ENCODE results near the gene DDX39A. TPM values are rescaled to one million over a fixed set of nuclear protein-coding genes. Genes with fewer than 3 reads are reported as not detected.

DDX39A gene
- total RNA-seq, 1 experiment from 2014 or later: 117 TPM

- Histone ChIP-seq H3K36me3 (ENCODE audit: control insufficient read depth, insufficient read depth, low read length) (peaks cover 5% of the 10 kb centered on the region), H3K9me3 (ENCODE audit: control insufficient read depth, insufficient read depth, low read depth, low read length) (no peaks in the 10 kb centered on the region), H3K27ac (ENCODE audit: low read length) (no peak overlapping the region), H3K27me3 (ENCODE audit: control insufficient read depth, insufficient read depth, low read length) (no peaks in the 10 kb centered on the region), H3K4me1 (ENCODE audit: control insufficient read depth, insufficient read depth, low read length) (peaks cover 28% of the 10 kb centered on the region), H3K4me3 (ENCODE audit: low read depth in 2 of 2, low read length in 2 of 2) (no peak overlapping the region)
- DNase-seq (ENCODE audit: low read depth, low spot score): no peak
- ChIA-PET CTCF (no interaction called here), POLR2A (no interaction called here)
- BruUV-seq (replicated peaks): no TSS peak
- TF ChIP-seq CTCF (IDR thresholded peaks at IDR 0.05) (no peak), POLR2AphosphoS5 (IDR thresholded peaks at IDR 0.05; ENCODE audit: low read depth, low read length) (no peak), SIN3A (IDR thresholded peaks at IDR 0.05; ENCODE audit: borderline replicate concordance, insufficient read depth, low read depth, low read length) (no peak), TCF7L2 (IDR thresholded peaks at IDR 0.05; ENCODE audit: low read depth, low read length) (no peak)
- TF ChIP-seq, protein P1, sequence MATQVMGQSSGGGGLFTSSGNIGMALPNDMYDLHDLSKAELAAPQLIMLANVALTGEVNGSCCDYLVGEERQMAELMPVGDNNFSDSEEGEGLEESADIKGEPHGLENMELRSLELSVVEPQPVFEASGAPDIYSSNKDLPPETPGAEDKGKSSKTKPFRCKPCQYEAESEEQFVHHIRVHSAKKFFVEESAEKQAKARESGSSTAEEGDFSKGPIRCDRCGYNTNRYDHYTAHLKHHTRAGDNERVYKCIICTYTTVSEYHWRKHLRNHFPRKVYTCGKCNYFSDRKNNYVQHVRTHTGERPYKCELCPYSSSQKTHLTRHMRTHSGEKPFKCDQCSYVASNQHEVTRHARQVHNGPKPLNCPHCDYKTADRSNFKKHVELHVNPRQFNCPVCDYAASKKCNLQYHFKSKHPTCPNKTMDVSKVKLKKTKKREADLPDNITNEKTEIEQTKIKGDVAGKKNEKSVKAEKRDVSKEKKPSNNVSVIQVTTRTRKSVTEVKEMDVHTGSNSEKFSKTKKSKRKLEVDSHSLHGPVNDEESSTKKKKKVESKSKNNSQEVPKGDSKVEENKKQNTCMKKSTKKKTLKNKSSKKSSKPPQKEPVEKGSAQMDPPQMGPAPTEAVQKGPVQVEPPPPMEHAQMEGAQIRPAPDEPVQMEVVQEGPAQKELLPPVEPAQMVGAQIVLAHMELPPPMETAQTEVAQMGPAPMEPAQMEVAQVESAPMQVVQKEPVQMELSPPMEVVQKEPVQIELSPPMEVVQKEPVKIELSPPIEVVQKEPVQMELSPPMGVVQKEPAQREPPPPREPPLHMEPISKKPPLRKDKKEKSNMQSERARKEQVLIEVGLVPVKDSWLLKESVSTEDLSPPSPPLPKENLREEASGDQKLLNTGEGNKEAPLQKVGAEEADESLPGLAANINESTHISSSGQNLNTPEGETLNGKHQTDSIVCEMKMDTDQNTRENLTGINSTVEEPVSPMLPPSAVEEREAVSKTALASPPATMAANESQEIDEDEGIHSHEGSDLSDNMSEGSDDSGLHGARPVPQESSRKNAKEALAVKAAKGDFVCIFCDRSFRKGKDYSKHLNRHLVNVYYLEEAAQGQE (IDR thresholded peaks at IDR 0.05; ENCODE audit: insufficient read depth in 1 of 2, low read depth in 2 of 2, low read length in 1 of 2): no peak
- no peak for ATAC-seq
- in situ Hi-C loops (cut with HindIII; ENCODE audit: low pct_unique_long_range_greater_than_20kb, low sequenced_read_pairs) (no loop called here), intact Hi-C loops (cut with micrococcal nuclease; ENCODE audit: unreplicated experiment) (no loop called here)
Observed at GRCh38 chr19:14411938-14412245, 7.2 kb downstream of the DDX39A start.

DNA sequence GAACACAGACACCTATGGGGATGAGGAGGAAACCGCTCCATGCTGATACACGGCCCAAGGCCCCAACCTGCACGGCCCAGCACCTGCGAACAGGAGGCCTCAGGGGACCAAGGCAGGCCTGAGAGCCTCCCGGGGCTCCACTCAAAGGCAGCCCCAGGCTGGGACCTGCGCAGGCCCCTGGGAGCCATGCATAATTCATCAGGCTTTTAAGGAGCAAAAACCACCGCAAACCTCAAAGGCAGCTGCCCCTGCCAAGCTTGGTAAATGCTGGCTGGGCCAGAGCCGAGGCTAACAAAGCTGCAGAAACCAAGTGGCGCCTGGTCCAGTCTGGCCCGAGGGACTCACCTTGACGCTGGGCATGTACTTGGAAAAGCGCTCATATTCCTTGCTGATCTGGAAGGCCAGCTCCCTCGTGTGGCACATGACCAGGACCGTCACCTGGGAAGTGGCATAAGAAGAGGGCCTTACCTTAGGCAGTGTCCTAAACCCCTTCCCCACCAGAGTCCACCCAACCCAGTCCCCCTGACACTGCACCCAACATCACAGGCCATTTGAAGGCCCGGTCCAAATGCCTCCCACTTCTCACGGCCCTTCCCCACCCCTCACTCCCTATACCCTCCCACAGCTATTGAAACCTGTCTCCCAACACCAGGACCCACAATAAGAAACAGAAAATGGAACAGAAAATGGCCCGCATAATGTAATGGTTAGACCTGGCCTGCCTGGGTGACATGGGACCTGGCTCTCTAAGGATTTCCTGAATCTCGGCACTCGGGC, 7.8 kb downstream of the DDX39A start:
- H3K9me3 ChIP-seq (ENCODE audit: control insufficient read depth, insufficient read depth, low read depth, low read length): no peaks in the 10 kb centered on the region
- no peak for DNase-seq (ENCODE audit: low read depth, low spot score)
- peaks cover 25% of the 10 kb centered on the region for H3K4me1 ChIP-seq (ENCODE audit: control insufficient read depth, insufficient read depth, low read length)
- no peak overlapping the region for H3K4me3 ChIP-seq (ENCODE audit: low read depth in 2 of 2, low read length in 2 of 2)
- no TSS peak for BruUV-seq (replicated peaks)
- intact Hi-C loops (cut with micrococcal nuclease; ENCODE audit: unreplicated experiment) (no loop called here), in situ Hi-C loops (cut with HindIII; ENCODE audit: low pct_unique_long_range_greater_than_20kb, low sequenced_read_pairs) (no loop called here)
- POLR2A ChIA-PET: interaction anchor here (0.5 kb wide), 1 partner anchor 20 kb away, joined by 6 read pairs; no protein-coding TSS in a partner anchor
- no peaks in the 10 kb centered on the region for H3K27me3 ChIP-seq (ENCODE audit: control insufficient read depth, insufficient read depth, low read length)
- CTCF ChIA-PET: no interaction called here
- no peak overlapping the region for H3K27ac ChIP-seq (ENCODE audit: low read length)
- TF ChIP-seq SIN3A (IDR thresholded peaks at IDR 0.05; ENCODE audit: borderline replicate concordance, insufficient read depth, low read depth, low read length) (no peak), POLR2AphosphoS5 (IDR thresholded peaks at IDR 0.05; ENCODE audit: low read depth, low read length) (no peak), CTCF (IDR thresholded peaks at IDR 0.05) (no peak), TCF7L2 (IDR thresholded peaks at IDR 0.05; ENCODE audit: low read depth, low read length) (no peak)
- TF ChIP-seq, protein P1 (IDR thresholded peaks at IDR 0.05; ENCODE audit: insufficient read depth in 1 of 2, low read depth in 2 of 2, low read length in 1 of 2): no peak
- peaks cover 5% of the 10 kb centered on the region for H3K36me3 ChIP-seq (ENCODE audit: control insufficient read depth, insufficient read depth, low read length)
- no peak for ATAC-seq

All from Panc1 (cell line).